MM.1S (cell line): ENCODE data around the gene CEACAM19.

Experiments used
- DNase-seq: peaks from one replicate; pipeline ENCODE4 v3.0.0-alpha.2; 2015
- H2AFZ ChIP-seq: fragments of 300-600 bp; sonication (generic); 2 replicates; pipeline ENCODE4 v1.6.0; 2016; ENCODE audit warnings: antibody characterized with exemption, low read length
- H3F3A ChIP-seq: fragments of 300-600 bp; sonication (generic); 2 replicates; pipeline ENCODE4 v1.6.1; 2016; ENCODE audit warnings: mild to moderate bottlenecking, antibody characterized with exemption, low read length, moderate library complexity, mixed read lengths; ENCODE audit not compliant: insufficient read depth
- H3K27ac ChIP-seq: fragments of 300-600 bp; sonication (generic); 2 replicates; pipeline ENCODE4 v1.5.1; 2016; ENCODE audit warnings: mild to moderate bottlenecking, low read length
- H3K27me3 ChIP-seq: fragments of 300-600 bp; sonication (generic); replicated peaks from 2 replicates; pipeline ENCODE4 v1.6.0; 2016; ENCODE audit warnings: low read length; ENCODE audit not compliant: insufficient read depth
- H3K36me3 ChIP-seq: fragments of 300-600 bp; sonication (generic); replicated peaks from 2 replicates; pipeline ENCODE4 v1.6.1; 2016; ENCODE audit warnings: mild to moderate bottlenecking, low read length, mixed read lengths; ENCODE audit not compliant: insufficient read depth
- H3K4me1 ChIP-seq: fragments of 300-600 bp; sonication (generic); 2 replicates; pipeline ENCODE4 v1.6.1; 2016; ENCODE audit warnings: low read length, mixed read lengths
- H3K4me2 ChIP-seq: fragments of 300-600 bp; sonication (generic); 2 replicates; pipeline ENCODE4 v1.6.0; 2016; ENCODE audit warnings: low read depth, low read length
- H3K4me3 ChIP-seq: fragments of 300-600 bp; sonication (generic); 2 replicates; pipeline ENCODE4 v1.5.1; 2016; ENCODE audit warnings: low read length, mixed read lengths
- H3K79me2 ChIP-seq: fragments of 300-600 bp; sonication (generic); 2 replicates; pipeline ENCODE4 v1.6.1; 2016; ENCODE audit warnings: mixed run types, low read length, mixed read lengths
- H3K9ac ChIP-seq: fragments of 300-600 bp; sonication (generic); 2 replicates; pipeline ENCODE4 v1.6.1; 2016; ENCODE audit warnings: low read length, mixed read lengths
- H3K9me2 ChIP-seq: fragments of 300-600 bp; sonication (generic); replicated peaks from 2 replicates; pipeline ENCODE4 v1.6.1; 2016; ENCODE audit warnings: mild to moderate bottlenecking, low read length, mixed read lengths; ENCODE audit not compliant: insufficient read depth
- H3K9me3 ChIP-seq: fragments of 300-600 bp; sonication (generic); replicated peaks from 2 replicates; pipeline ENCODE4 v1.6.1; 2016; ENCODE audit warnings: mild to moderate bottlenecking, low read length, mixed read lengths; ENCODE audit not compliant: insufficient read depth
- H4K20me1 ChIP-seq: fragments of 300-600 bp; sonication (generic); 2 replicates; pipeline ENCODE4 v1.6.1; 2016; ENCODE audit warnings: mild to moderate bottlenecking, low read length, moderate library complexity, mixed read lengths; ENCODE audit not compliant: insufficient read depth
- CTCF ChIP-seq: fragments of 300-600 bp; sonication (generic); IDR thresholded peaks from 2 replicates; pipeline ENCODE4 v1.5.1; 2016; ENCODE audit warnings: antibody characterized with exemption, low read length, mixed read lengths
- EZH2 ChIP-seq: fragments of 300-600 bp; sonication (generic); optimal IDR thresholded peaks from 2 replicates; pipeline ENCODE3; 2017; ENCODE audit warnings: low read depth, mild to moderate bottlenecking, antibody characterized with exemption, low read length, mixed read lengths
- EZH2phosphoT487 ChIP-seq: fragments of 300-600 bp; sonication (generic); IDR thresholded peaks from 2 replicates; pipeline ENCODE4 v1.6.1; 2018; ENCODE audit warnings: antibody characterized with exemption, low read length

CEACAM19 gene

GRCh38 chr19:44705502-44706010 lies 34.3 kb downstream of the CEACAM19 start:
- Histone ChIP-seq H3K9ac (no peak overlapping the region), H3K27ac (no peak overlapping the region), H3K9me2 (no peaks in the 10 kb centered on the region), H3F3A (no peaks in the 10 kb centered on the region), H4K20me1 (no peaks in the 10 kb centered on the region), H3K4me2 (no peak overlapping the region), H3K4me3 (no peak overlapping the region), H3K27me3 (no peaks in the 10 kb centered on the region), H2AFZ (no peak overlapping the region), H3K36me3 (no peaks in the 10 kb centered on the region), H3K4me1 (0 out of 2 replicates have a peak, but pooled peaks cover 3% of the 10 kb centered on the region), H3K9me3 (no peaks in the 10 kb centered on the region), H3K79me2 (0 out of 2 replicates have a peak, but pooled peaks cover 7% of the 10 kb centered on the region)
- DNase-seq: no peak
- no peak for TF ChIP-seq CTCF
- no peak for TF ChIP-seq EZH2
- no peak for TF ChIP-seq EZH2phosphoT487

- H3F3A ChIP-seq: no peaks in the 10 kb centered on the region
- no peak overlapping the region for H3K9ac ChIP-seq
- no peaks in the 10 kb centered on the region for H4K20me1 ChIP-seq
- H2AFZ ChIP-seq: no peak overlapping the region
- DNase-seq: no peak
- H3K4me2 ChIP-seq: no peak overlapping the region
- no peaks in the 10 kb centered on the region for H3K27me3 ChIP-seq
- H3K27ac ChIP-seq: no peak overlapping the region
- no peaks in the 10 kb centered on the region for H3K9me3 ChIP-seq
- H3K9me2 ChIP-seq: no peaks in the 10 kb centered on the region
- H3K36me3 ChIP-seq: no peaks in the 10 kb centered on the region
- TF ChIP-seq EZH2phosphoT487 (no peak), CTCF (no peak), EZH2 (no peak)
- H3K79me2 ChIP-seq: 0 out of 2 replicates have a peak, but pooled peaks cover under 1% of the 10 kb centered on the region
- 0 out of 2 replicates have a peak, but pooled peaks cover 3% of the 10 kb centered on the region for H3K4me1 ChIP-seq
- H3K4me3 ChIP-seq: no peak overlapping the region
These were observed 35.4 kb downstream of the CEACAM19 start for GRCh38 chr19:44706506-44707236.

GRCh38 chr19:44707794-44708193 lies 36.5 kb downstream of the CEACAM19 start:
- no peak overlapping the region for H2AFZ ChIP-seq
- H3K27ac ChIP-seq: no peak overlapping the region
- H3K9ac ChIP-seq: no peak overlapping the region
- 0 out of 2 replicates have a peak, but pooled peaks cover 2% of the 10 kb centered on the region for H3K4me1 ChIP-seq
- H3K79me2 ChIP-seq: no peaks in the 10 kb centered on the region
- H3K27me3 ChIP-seq: no peaks in the 10 kb centered on the region
- H3K9me2 ChIP-seq: no peaks in the 10 kb centered on the region
- no peaks in the 10 kb centered on the region for H3K9me3 ChIP-seq
- H3K36me3 ChIP-seq: no peaks in the 10 kb centered on the region
- no peak overlapping the region for H3K4me2 ChIP-seq
- H3K4me3 ChIP-seq: no peak overlapping the region
- no peak for TF ChIP-seq CTCF
- H3F3A ChIP-seq: peaks cover 3% of the 10 kb centered on the region; the same call in 1 of the 2 replicates
- H4K20me1 ChIP-seq: no peaks in the 10 kb centered on the region
- no peak for DNase-seq
